SK-N-SH treated with all-trans-retinoic acid at 6 μM for 48 hours (cell line): ENCODE measurements around the gene OR11A1.

Experiments
- CSDC2 ChIP-seq: fragments of 250-450 bp; sonication (Bioruptor Pico); IDR thresholded peaks from 2 replicates; pipeline ENCODE4 v1.5.0; 2020; ENCODE audit warnings: mild to moderate bottlenecking, moderate library complexity
- ESRRG ChIP-seq: fragments of 250-450 bp; sonication (Bioruptor Pico); IDR thresholded peaks from 2 replicates; pipeline ENCODE4 v1.6.1; 2021; ENCODE audit warnings: mild to moderate bottlenecking
- PPARA ChIP-seq: fragments of 250-450 bp; sonication (Bioruptor Pico); IDR thresholded peaks from 2 replicates; pipeline ENCODE4 v1.5.0; 2020; ENCODE audit warnings: mild to moderate bottlenecking, borderline replicate concordance
- RARB ChIP-seq: fragments of 250-450 bp; sonication (Bioruptor Pico); IDR thresholded peaks from 2 replicates; pipeline ENCODE4 v1.8.0; 2021; ENCODE audit warnings: mild to moderate bottlenecking, moderate library complexity
- ZC3H10 ChIP-seq: fragments of 250-450 bp; sonication (Bioruptor Pico); IDR thresholded peaks from 2 replicates; pipeline ENCODE4 v1.5.1; 2021; ENCODE audit warnings: mild to moderate bottlenecking, moderate library complexity
- ZFP3 ChIP-seq: fragments of 250-450 bp; sonication (Bioruptor Pico); IDR thresholded peaks from 2 replicates; pipeline ENCODE4 v1.5.0; 2020; ENCODE audit warnings: mild to moderate bottlenecking, moderate library complexity
- TF ChIP-seq, protein P1 (sequence below): fragments of 250-450 bp; sonication (Bioruptor Pico); IDR thresholded peaks from 2 replicates; pipeline ENCODE4 v1.8.0; 2020; ENCODE audit warnings: mild to moderate bottlenecking, moderate library complexity, borderline replicate concordance
- TF ChIP-seq, protein P2 (sequence below): fragments of 250-450 bp; sonication (Bioruptor Pico); IDR thresholded peaks from 2 replicates; pipeline ENCODE4 v1.5.1; 2020; ENCODE audit warnings: low read depth, mild to moderate bottlenecking, moderate library complexity

DNA sequence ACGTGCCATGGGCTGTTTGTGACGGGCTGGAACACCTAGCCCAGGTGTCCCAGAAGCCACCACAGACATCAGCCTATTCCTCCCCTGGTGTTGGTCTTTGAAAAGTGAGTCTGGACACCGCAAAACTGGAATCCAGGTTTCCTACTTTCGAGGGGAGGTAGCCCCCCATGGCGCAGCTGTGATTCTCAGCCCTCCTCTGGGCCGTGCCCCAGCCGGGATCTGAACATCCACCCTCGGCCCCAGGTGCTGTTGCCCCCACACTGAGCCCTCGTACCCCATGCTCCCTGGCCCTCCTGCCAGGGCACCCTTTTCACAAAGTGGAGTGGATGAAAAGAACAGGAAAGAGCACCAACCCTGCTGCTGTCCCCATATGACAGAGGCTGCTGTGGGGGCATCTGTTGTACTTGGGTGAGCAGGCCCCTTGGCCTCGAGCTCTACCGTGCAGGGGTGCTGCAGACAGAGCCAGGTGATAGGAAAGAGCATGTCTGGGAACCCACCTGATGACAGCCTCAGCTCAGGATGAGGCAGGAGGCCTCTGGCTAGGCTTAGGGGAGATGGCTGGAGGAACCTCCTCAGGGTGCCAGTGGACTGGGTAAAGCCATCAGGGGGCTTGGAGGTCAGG is 49.7 kb upstream of the OR11A1 start:
- no peak for TF ChIP-seq ZFP3
- TF ChIP-seq, protein P1, sequence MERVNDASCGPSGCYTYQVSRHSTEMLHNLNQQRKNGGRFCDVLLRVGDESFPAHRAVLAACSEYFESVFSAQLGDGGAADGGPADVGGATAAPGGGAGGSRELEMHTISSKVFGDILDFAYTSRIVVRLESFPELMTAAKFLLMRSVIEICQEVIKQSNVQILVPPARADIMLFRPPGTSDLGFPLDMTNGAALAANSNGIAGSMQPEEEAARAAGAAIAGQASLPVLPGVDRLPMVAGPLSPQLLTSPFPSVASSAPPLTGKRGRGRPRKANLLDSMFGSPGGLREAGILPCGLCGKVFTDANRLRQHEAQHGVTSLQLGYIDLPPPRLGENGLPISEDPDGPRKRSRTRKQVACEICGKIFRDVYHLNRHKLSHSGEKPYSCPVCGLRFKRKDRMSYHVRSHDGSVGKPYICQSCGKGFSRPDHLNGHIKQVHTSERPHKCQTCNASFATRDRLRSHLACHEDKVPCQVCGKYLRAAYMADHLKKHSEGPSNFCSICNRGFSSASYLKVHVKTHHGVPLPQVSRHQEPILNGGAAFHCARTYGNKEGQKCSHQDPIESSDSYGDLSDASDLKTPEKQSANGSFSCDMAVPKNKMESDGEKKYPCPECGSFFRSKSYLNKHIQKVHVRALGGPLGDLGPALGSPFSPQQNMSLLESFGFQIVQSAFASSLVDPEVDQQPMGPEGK, result no peak
- TF ChIP-seq ZC3H10, result no peak
- no peak for TF ChIP-seq ESRRG (CRISPR knock-in tag)
- TF ChIP-seq RARB (CRISPR knock-in tag), result no peak
- TF ChIP-seq, protein P2, sequence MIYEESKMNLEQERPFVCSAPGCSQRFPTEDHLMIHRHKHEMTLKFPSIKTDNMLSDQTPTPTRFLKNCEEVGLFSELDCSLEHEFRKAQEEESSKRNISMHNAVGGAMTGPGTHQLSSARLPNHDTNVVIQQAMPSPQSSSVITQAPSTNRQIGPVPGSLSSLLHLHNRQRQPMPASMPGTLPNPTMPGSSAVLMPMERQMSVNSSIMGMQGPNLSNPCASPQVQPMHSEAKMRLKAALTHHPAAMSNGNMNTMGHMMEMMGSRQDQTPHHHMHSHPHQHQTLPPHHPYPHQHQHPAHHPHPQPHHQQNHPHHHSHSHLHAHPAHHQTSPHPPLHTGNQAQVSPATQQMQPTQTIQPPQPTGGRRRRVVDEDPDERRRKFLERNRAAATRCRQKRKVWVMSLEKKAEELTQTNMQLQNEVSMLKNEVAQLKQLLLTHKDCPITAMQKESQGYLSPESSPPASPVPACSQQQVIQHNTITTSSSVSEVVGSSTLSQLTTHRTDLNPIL, result no peak
- no peak for TF ChIP-seq PPARA (CRISPR knock-in tag)
- TF ChIP-seq CSDC2 (CRISPR knock-in tag), result no peak
